ENCODE measurements around the gene RHOB. TPM values are rescaled to one million over a fixed set of nuclear protein-coding genes. Genes with fewer than 3 reads are reported as not detected.

The RHOB gene
- total and polyA plus RNA-seq, 2 of the 13 experiments (the other 11 are each of a cell fraction or from before 2014, with no cell fraction given), result 192 to 268 TPM

GRCh38 chr2:20480913-20481312 is 34.0 kb downstream of the RHOB start:
- H3K9ac ChIP-seq (ENCODE audit: insufficient read depth, low read depth, low read length), result no peak overlapping the region
- no peak overlapping the region for H2AFZ ChIP-seq (ENCODE audit: low read length)
- no peaks in the 10 kb centered on the region for H3K36me3 ChIP-seq (replicated peaks in 1 of 2; ENCODE audit: control insufficient read depth in 1 of 2, insufficient read depth in 2 of 2, low read length in 2 of 2)
- H3K4me1 ChIP-seq (ENCODE audit: insufficient read depth, low read length), result peaks cover 6% of the 10 kb centered on the region; the same call in 1 of the 2 replicates
- H3K79me2 ChIP-seq (ENCODE audit: insufficient read depth, low read length), result no peaks in the 10 kb centered on the region
- intact Hi-C loops (cut with micrococcal nuclease; ENCODE audit: unreplicated experiment) (no loop called here), in situ Hi-C loops (cut with HindIII; ENCODE audit: extremely low pct_ligation_motif_present, low pct_unique_long_range_greater_than_20kb) (no loop called here)
- WGBS (ENCODE audit: low lambda C conversion rate), result 50% methylated on average over 4 of the region's 4 CpGs
- no peaks in the 10 kb centered on the region for H4K20me1 ChIP-seq (ENCODE audit: insufficient read depth, low read length)
- H3K27ac ChIP-seq (ENCODE audit: extremely low read length, insufficient read depth, low read length), result no peak overlapping the region
- no peaks in the 10 kb centered on the region for H3K9me3 ChIP-seq (ENCODE audit: low read length)
- TF ChIP-seq CREBL2 (CRISPR knock-in tag; IDR thresholded peaks at IDR 0.05; ENCODE audit: borderline replicate concordance), result no peak
- no peak for TF ChIP-seq ZNF576 (CRISPR knock-in tag; IDR thresholded peaks at IDR 0.05)
- no peak for TF ChIP-seq SALL1 (CRISPR knock-in tag; IDR thresholded peaks at IDR 0.05)
- CTCF ChIA-PET (ENCODE audit: low intra/inter-chr PET ratio, low total read pairs), result no interaction called here
- peaks cover 17 to 33% of the 10 kb centered on the region in 2 experiments; a peak in 2 of 5 replicates for H3K27me3 ChIP-seq (ENCODE audit: control insufficient read depth in 1 of 2, insufficient read depth in 2 of 2, low read length in 2 of 2)
- POLR2A ChIA-PET, result interaction anchor here (1.8 to 3.9 kb wide), 2 partner anchors 33 to 45 kb away, joined by 4 to 16 read pairs; partner anchors contain the start of gene RHOB
- FAIRE-seq, result no peak
- ATAC-seq, result no peak
- no peak overlapping the region for H3K4me2 ChIP-seq (ENCODE audit: low read depth, low read length)
- no TSS peak for BruUV-seq (replicated peaks)
- no peak for DNase-seq (ENCODE audit: low spot score)
- H3K4me3 ChIP-seq (replicated peaks in 1 of 3; ENCODE audit: insufficient read depth in 1 of 3, low read depth in 2 of 3, low read length in 3 of 3), result no peak overlapping the region

- Histone ChIP-seq H3K79me2 (ENCODE audit: insufficient read depth, low read length) (no peaks in the 10 kb centered on the region), H2AFZ (ENCODE audit: low read length) (no peak overlapping the region), H3K9ac (ENCODE audit: insufficient read depth, low read depth, low read length) (no peak overlapping the region), H3K4me1 (ENCODE audit: insufficient read depth, low read length) (peaks cover 6% of the 10 kb centered on the region; the same call in 1 of the 2 replicates), H3K4me3 (replicated peaks in 1 of 3; ENCODE audit: insufficient read depth in 1 of 3, low read depth in 2 of 3, low read length in 3 of 3) (no peak overlapping the region), H3K9me3 (ENCODE audit: low read length) (no peaks in the 10 kb centered on the region), H3K27ac (ENCODE audit: extremely low read length, insufficient read depth, low read length) (no peak overlapping the region), H3K4me2 (ENCODE audit: low read depth, low read length) (no peak overlapping the region), H3K27me3 (ENCODE audit: control insufficient read depth in 1 of 2, insufficient read depth in 2 of 2, low read length in 2 of 2) (peaks cover 17 to 38% of the 10 kb centered on the region in 2 experiments; a peak in 2 of 5 replicates), H3K36me3 (replicated peaks in 1 of 2; ENCODE audit: control insufficient read depth in 1 of 2, insufficient read depth in 2 of 2, low read length in 2 of 2) (no peaks in the 10 kb centered on the region), H4K20me1 (ENCODE audit: insufficient read depth, low read length) (no peaks in the 10 kb centered on the region)
- FAIRE-seq, result no peak
- DNase-seq (ENCODE audit: low spot score), result no peak
- no peak for ATAC-seq
- no TSS peak for BruUV-seq (replicated peaks)
- POLR2A ChIA-PET, result interaction anchor here (2.0 kb wide), 1 partner anchor 31 kb away, joined by 8 read pairs; no protein-coding TSS in a partner anchor
- intact Hi-C loops (cut with micrococcal nuclease; ENCODE audit: unreplicated experiment) (no loop called here), in situ Hi-C loops (cut with HindIII; ENCODE audit: extremely low pct_ligation_motif_present, low pct_unique_long_range_greater_than_20kb) (no loop called here)
- 51% methylated on average over 5 of the region's 5 CpGs for WGBS (ENCODE audit: low lambda C conversion rate)
- CTCF ChIA-PET (ENCODE audit: low intra/inter-chr PET ratio, low total read pairs), result no interaction called here
- no peak for TF ChIP-seq HDAC1 (CRISPR knock-in tag; IDR thresholded peaks at IDR 0.05)
- TF ChIP-seq TMF1 (CRISPR knock-in tag; IDR thresholded peaks at IDR 0.05; ENCODE audit: low read depth), result no peak
- no peak for TF ChIP-seq CENPBD1 (CRISPR knock-in tag; IDR thresholded peaks at IDR 0.05; ENCODE audit: borderline replicate concordance, low read depth)
- no peak for TF ChIP-seq NFYC (CRISPR knock-in tag; IDR thresholded peaks at IDR 0.05)
- TF ChIP-seq CBFB (CRISPR knock-in tag; IDR thresholded peaks at IDR 0.05), result no peak
- TF ChIP-seq GMEB2 (CRISPR knock-in tag; IDR thresholded peaks at IDR 0.05; ENCODE audit: low read depth), result no peak
- no peak for TF ChIP-seq MATR3 (CRISPR knock-in tag; IDR thresholded peaks at IDR 0.05)
- no peak for TF ChIP-seq ZNF362 (CRISPR knock-in tag; IDR thresholded peaks at IDR 0.05; ENCODE audit: borderline replicate concordance)
- no peak for TF ChIP-seq HMG20B (CRISPR knock-in tag; conservative IDR thresholded peaks at IDR 0.05)
- TF ChIP-seq JARID2 (CRISPR knock-in tag; IDR thresholded peaks at IDR 0.05; ENCODE audit: insufficient replicate concordance), result no peak
Measured at GRCh38 chr2:20481798-20482405, 35.0 kb downstream of the RHOB start.
